ENCODE results near the gene NFIB. TPM values are rescaled to one million over a fixed set of nuclear protein-coding genes. Genes with fewer than 3 reads are reported as not detected.

NFIB gene
- polyA plus RNA-seq, 4 donors = 18.6 to 22.1 (median 19.5) TPM

- no peak for DNase-seq (ENCODE audit: low read depth in 4 of 4, low spot score in 3 of 4)
Observed at GRCh38 chr9:14192556-14192955, 121.4 kb downstream of the NFIB start.

DNA sequence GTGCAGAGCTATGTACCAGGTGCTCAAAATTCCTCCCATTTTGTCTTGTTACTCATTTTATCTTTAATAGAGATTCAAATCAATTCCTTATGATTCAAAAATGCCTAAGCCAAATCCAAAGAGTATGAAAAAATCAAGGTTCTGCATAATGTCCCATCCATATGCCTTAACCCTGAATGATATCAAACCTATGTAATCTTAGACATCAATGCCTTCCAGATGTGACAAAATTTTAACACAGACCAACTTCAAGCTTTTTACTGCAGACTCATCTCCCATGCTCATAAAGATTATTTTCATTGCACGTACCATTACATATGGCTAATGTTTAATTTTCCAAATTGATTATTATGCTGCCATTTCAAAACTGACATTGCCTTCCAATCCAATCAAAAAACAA, 122.4 kb downstream of the NFIB start:
- no peak for DNase-seq (ENCODE audit: low read depth in 4 of 4, low spot score in 3 of 4)

- no peak for DNase-seq (ENCODE audit: low read depth in 4 of 4, low spot score in 3 of 4)
Observed at GRCh38 chr9:14190240-14190639, 123.7 kb downstream of the NFIB start.

DNA sequence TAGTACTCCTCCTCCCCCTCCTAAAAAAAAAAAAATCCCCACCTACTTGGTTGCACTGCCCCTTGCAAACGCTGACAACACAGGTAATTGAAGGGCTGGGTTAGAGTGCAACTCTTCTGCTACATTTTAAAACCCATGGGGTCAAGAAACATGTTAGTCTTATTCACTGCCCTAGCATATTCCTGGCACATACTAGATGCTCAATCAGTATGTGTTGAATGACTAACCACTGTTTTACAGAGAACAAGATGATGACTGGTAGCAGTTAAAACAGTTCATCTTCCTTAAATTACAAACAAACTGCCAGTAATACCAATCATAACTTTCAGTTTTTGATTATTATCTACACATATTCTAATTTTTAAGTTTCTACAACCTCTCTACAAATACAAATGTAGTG, 124.4 kb downstream of the NFIB start:
- DNase-seq (ENCODE audit: low read depth in 4 of 4, low spot score in 3 of 4) = no peak

- no peak for DNase-seq (ENCODE audit: low read depth in 4 of 4, low spot score in 3 of 4)
Observed at GRCh38 chr9:14189146-14189545, 124.8 kb downstream of the NFIB start.

DNA sequence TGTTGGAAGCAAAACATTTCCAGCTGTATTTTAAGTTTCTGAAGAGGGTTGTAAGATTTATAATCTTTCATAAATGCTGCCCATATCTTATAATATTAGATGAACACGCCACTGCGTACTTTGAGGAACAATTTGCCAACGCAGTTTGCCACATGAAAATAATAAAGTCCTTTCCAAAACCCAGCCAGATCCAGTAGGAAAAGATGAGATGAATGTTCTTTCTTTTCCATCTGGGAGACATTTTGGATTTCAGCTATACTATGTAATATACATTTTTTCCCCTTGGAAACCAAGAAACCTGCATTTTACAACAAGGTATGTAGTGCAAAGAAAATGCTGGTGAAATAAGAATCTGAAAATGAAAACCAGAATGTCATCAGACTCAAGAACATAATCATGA, 125.4 kb downstream of the NFIB start:
- DNase-seq (ENCODE audit: low read depth in 4 of 4, low spot score in 3 of 4) = no peak

- no peak for DNase-seq (ENCODE audit: low read depth in 4 of 4, low spot score in 3 of 4)
Observed at GRCh38 chr9:14188011-14188410, 125.9 kb downstream of the NFIB start.

DNA sequence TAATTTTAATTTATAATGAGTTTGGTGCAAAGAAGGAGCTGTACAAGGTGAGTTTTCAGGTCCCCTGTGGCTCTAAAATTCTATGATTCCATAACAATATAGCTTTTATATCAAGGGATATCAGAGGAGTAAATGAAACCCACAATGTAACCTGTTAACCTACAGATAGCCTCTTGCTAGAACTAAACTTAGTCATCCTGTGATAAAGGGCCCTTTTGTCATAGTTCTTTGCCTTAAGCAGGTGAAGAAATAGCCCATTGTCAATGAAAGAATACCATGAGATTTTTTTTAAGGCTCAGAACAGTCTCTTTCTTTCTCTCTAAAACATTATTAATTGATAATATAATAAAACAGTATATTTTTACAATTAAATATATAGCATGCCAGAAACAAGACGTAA, 127.8 kb downstream of the NFIB start:
- DNase-seq (ENCODE audit: low read depth in 4 of 4, low spot score in 3 of 4) = no peak

DNA sequence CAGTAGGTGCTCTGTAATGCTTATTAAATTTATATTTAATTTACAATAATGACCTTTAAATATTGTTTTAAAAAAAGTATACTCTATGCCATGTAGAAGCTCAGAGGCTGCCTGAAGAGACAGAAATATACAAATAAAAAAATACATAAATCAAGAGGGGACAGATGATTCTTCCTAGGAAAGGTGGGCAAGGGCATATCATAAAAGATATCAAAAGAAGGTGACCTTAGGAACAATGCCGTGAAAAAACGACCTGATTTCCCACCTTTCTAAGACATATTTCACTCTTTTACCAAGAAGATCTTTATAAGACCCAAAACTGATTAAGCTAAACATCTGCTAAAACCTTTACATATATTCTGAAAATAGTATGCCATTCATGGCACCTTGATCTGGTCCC, 128.9 kb downstream of the NFIB start:
- no peak for DNase-seq (ENCODE audit: low read depth in 4 of 4, low spot score in 3 of 4)

DNA sequence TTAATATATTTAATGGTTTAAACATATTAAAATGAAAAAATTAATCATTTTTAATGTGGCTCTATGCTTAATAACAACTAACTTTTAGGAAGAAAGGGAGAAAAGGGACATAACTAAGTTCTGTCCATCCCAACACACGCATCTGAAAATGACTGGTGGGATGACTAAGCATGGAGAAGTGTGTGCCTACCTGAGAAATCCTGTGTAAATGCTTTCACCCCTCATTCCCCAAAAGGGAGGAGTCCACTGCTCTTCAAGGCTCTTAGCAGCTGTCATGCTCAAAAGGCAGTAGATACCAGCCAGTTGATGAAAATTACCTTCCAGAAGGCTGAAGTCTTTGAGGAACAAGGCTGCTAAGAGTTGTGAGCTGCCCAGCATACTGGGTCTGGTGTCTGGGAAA, 130.9 kb downstream of the NFIB start:
- no peak for DNase-seq (ENCODE audit: low read depth in 4 of 4, low spot score in 3 of 4)

GRCh38 chr9:14180960-14181537, 132.9 kb downstream of the NFIB start:
- no peak for DNase-seq (ENCODE audit: low read depth in 4 of 4, low spot score in 3 of 4)

- no peak for DNase-seq (ENCODE audit: low read depth in 4 of 4, low spot score in 3 of 4)
Observed at GRCh38 chr9:14180093-14180959, 133.6 kb downstream of the NFIB start.

DNA sequence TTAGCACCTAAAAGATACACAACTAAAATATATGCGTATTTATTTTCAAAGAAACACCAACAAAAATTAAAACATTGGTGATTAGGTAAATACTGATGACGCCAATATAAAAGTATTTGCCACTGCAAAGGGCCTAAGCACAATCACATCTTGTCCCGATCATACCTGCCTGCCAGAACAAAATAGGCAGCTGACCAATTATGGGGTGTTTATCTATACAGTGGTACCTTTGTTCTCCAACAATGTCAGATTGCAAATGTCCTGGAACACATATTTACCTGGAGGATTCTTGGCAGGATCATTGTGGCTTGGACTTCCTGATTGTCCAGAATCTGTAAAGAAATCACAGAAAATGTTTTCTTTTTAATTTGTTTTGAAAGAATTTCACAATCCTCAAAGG, 134.5 kb downstream of the NFIB start:
- no peak for DNase-seq (ENCODE audit: low read depth in 4 of 4, low spot score in 3 of 4)

GRCh38 chr9:14175778-14176177, 138.2 kb downstream of the NFIB start:
- DNase-seq (ENCODE audit: low read depth in 4 of 4, low spot score in 3 of 4) = no peak

- no peak for DNase-seq (ENCODE audit: low read depth in 4 of 4, low spot score in 3 of 4)
Observed at GRCh38 chr9:14173713-14174112, 140.2 kb downstream of the NFIB start.

GRCh38 chr9:14170973-14171596, 142.9 kb downstream of the NFIB start:
- DNase-seq (ENCODE audit: low read depth in 4 of 4, low spot score in 3 of 4) = no peak

DNA sequence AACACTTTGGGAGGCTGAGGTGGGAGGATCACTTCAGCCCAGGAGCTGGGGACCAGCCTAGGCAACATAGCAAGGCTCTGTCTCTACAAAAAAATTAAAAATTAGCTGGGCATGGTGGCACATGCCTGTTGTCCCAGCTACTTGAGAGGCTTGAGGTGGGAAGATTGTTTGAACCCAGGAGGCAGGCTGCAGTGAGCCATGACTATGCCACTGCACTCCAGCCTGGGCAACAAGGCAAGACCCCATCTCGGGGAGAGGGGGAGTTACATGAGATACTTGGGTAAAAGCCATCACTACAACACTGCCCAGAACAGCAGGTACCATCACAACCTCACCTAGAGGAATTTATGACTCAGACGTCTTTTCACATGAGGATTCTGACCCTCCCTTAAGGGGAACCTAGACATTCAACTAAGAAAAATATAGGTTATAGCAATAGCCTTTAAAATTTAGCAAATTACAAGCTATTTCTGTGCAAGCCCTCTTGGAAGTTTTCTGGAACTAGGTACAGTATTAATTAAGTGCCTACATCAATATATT, 143.5 kb downstream of the NFIB start:
- no peak for DNase-seq (ENCODE audit: low read depth in 4 of 4, low spot score in 3 of 4)

- no peak for DNase-seq (ENCODE audit: low read depth in 4 of 4, low spot score in 3 of 4)
Observed at GRCh38 chr9:14168381-14168780, 145.6 kb downstream of the NFIB start.

DNA sequence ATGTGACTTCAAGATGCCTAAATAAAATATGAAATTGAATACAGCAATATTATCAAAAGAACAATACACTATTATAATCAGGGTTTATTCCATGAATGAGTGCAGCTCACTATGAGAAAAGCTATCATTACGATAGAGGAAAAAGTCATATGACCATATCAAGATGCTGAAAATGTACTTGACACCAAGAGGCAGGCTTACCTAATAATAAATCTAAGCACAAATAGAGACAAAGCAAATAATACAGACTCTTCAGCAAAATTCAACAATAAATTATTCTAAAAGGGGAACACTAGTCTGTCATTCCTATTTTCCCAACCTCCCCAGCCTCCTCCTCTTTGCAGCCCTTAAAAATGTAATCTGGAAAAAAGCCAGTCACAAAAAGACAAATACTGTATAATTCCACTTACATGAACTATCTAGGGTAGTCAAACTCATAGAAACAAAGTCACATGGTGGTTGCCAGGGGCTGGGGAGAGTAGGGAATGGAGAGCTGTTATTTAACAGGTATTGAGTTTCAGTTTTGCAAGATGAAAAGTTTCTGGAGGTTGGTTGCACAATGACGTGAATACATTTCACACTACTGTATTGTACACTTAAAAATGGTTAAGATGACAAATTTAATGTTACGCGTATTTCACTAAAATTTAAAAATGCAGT, 148.4 kb downstream of the NFIB start:
- DNase-seq (ENCODE audit: low read depth in 4 of 4, low spot score in 3 of 4) = no peak

DNA sequence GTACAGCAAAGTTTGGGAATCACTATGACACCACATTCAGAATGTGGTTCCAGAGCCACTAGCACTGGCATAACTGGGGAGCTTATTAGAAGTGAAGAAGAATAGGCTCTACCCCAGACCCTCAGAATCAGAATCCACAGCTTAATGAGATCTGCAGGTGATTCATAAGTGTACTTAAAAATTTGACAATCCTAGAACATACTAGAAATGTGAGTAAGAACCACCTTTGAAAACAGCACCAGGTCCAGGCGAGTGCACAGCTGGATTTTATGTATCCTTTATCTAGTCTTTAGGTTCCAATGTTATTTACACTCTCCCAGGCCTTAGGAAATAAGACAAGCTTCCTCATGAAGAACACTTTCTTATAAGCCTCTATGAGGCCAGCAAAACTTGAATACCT, 149.0 kb downstream of the NFIB start:
- DNase-seq (ENCODE audit: low read depth in 4 of 4, low spot score in 3 of 4) = no peak

All from right renal pelvis (tissue), 4 donors.